Fibroblast of villous mesenchyme (primary cell): ENCODE data around the gene DHRS7B. TPM values are rescaled to one million over a fixed set of nuclear protein-coding genes. Genes with fewer than 3 reads are reported as not detected.

Experiments
- DNase-seq: peaks from one replicate; pipeline ENCODE4 v3.0.0-alpha.2; 2010; ENCODE audit warnings: low read depth
- H3K4me3 ChIP-seq: 2 replicates; pipeline ENCODE4 v1.5.1; 2011; ENCODE audit warnings: low read depth, mild to moderate bottlenecking, low read length
- CTCF ChIP-seq: IDR thresholded peaks from 2 replicates; pipeline ENCODE4 v1.5.1; 2012; ENCODE audit warnings: low read depth, mild to moderate bottlenecking, low read length; ENCODE audit not compliant: insufficient read depth
- total RNA-seq: library from RNA; depleted of rRNA; stranded (reverse); fragments of >200 nt; gene quantifications from 2 replicates; pipeline ENCODE4 v1.2.3, GENCODE V29; 2012

The DHRS7B gene
- total RNA-seq, 1 donor, result 15.1 TPM

GRCh38 chr17:21171309-21171922, 44.7 kb downstream of the DHRS7B start:
- H3K4me3 ChIP-seq, result no peak overlapping the region
- no peak for TF ChIP-seq CTCF
- no peak for DNase-seq

- DNase-seq, result no peak
- no peak overlapping the region for H3K4me3 ChIP-seq
- TF ChIP-seq CTCF, result no peak
Observed at GRCh38 chr17:21171970-21172510, 45.3 kb downstream of the DHRS7B start.

- no peak for TF ChIP-seq CTCF
- H3K4me3 ChIP-seq, result no peak overlapping the region
- DNase-seq, result no peak
Observed at GRCh38 chr17:21172846-21173245, 46.1 kb downstream of the DHRS7B start.

GRCh38 chr17:21173543-21173942, 46.8 kb downstream of the DHRS7B start:
- no peak for DNase-seq
- TF ChIP-seq CTCF, result no peak

GRCh38 chr17:21174186-21174585, 47.4 kb downstream of the DHRS7B start:
- peak; percentile 47 for DNase-seq
- no peak overlapping the region for H3K4me3 ChIP-seq
- no peak for TF ChIP-seq CTCF

More at GRCh38 chr17:21173543-21173942, 46.8 kb downstream of the DHRS7B start:
- H3K4me3 ChIP-seq, result no peak overlapping the region

- DNase-seq, result peak; percentile 77
- no peak for TF ChIP-seq CTCF
- H3K4me3 ChIP-seq, result no peak overlapping the region
Observed at GRCh38 chr17:21174713-21175112, 47.9 kb downstream of the DHRS7B start.
